COLO829 (cell line): Measurements from ENCODE around the gene VPS16.
"Not testable (repeated sequence)": the region's sequence is repeated elsewhere in the genome, so short reads cannot be mapped to it uniquely, and the experiment has no call there.

ENCODE experiments used
- DNase-seq: peaks from one replicate; pipeline ENCODE4 v3.0.0; 2012; ENCODE audit warnings: low spot score

The VPS16 gene

DNA sequence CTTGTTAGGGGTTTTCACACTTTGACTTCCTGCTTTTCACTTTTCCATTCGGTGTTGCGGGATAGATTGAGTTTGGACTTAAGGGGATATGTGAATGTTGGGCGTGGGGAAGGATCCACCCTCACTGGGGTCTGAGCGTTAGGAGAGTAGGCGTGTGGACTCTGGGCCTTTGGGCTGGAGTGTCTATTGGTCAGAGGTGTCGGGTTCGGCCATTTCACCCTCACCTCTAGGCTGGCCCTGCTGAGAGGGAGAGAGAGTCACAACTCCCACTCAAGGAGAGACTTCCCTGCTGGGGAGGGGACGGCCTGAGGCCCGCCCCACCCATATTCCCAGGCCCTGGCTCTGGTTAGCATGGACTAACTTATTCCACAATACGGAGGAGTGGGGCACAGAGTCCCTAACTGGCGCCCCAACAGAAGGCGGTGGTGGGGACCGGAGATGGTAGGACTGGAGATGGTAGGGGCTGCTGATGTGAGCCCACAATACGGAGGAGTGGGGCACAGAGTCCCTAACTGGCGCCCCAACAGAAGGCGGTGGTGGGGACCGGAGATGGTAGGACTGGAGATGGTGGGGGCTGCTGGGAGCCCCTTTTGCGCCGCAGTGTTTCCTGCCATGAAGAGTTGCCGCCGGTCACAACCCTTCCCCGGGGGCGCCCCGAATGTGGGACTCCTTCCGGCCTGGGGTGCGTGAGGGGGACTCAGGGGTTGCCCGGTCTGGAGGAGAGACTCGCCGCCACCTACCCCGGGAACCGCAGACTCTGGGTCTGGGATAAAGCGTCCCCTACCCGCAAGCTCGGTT, 31.3 kb downstream of the VPS16 start:
- no peak for DNase-seq

DNA sequence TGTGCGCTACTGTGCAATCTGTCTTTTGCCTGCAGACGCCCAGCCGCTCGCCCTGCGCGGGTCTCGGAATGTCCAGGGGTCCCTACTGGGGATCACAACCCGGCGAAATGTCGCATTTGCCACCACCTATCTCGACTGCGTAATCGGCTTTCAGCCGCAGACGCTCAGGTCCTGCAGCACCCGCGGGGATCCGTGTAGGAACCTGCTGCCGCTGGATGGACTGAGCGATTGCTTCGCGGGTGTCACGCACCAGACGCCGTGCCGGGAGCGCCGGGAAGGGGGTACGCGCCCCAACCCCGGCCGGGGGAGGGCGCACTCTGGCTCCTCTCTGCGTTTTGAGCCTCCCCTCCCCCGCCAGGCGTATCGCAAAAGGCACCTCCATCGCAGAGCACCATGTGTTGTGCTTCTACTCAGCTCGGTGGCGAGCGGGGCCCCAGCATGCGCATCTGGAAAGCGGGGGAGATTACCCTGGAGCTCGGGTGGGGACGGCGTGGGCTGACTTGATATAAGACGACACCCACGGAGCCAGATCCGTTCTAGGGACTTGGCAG, 32.0 kb downstream of the VPS16 start:
- no peak for DNase-seq

DNA sequence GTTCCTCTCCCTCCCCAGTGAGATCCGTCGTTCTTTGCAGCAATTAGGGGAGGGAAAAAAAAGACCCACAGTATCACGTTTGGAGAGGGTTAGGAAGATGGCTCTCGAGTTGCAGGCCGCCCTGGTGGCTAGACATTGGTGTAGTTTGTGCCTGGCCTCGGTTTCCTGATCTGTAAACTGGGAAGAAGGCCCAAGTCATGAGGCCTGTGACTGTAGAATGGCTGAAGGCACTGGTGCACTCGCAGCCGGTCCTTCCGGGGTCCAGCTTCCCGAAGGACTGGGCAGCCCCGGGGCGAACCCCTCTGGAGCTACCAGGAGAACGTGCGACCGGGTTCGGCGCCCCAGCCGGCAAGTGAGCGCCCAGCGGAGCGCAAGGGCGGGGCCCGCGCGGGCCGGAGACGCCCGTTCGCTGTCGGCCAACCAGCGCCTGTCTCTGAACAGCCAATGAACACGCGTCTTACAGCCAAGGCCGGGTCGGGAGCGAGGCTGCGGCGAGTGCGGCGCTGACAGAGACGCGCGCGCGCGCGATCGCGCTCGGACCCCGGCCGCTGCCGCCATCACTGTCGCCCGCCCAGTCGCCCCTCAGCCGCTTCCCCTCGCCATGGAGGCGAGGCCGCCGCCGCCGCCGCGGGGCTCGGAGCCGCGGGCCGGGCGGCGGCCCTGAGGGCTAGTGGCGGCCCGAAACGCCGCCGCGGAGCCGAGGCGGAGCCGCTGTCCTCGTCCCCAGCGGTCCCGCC, 32.6 kb downstream of the VPS16 start, which contains the start of gene PTPRA:
PTPRA (plus strand) TSS at position 472 of the 737 bp plus-strand sequence. CDS start 90,797 bp downstream, outside the sequence.
- DNase-seq, result peak; percentile 86

DNA sequence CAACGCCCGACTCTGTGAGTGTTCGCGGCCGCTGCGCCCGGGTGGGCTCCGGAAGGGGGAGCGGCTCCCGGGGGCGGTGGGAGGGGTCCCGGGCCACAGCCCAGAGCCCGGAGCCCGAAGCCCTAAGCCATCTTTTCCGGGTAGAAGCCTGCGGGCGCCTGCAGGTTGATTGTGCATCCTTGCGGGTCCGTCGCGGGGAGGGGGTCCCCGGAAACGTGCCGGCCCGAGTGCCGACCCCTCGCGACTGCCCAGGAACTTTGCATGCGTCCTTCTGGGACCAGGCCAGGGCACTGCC, 33.1 kb downstream of the VPS16 start:
- no peak for DNase-seq

DNA sequence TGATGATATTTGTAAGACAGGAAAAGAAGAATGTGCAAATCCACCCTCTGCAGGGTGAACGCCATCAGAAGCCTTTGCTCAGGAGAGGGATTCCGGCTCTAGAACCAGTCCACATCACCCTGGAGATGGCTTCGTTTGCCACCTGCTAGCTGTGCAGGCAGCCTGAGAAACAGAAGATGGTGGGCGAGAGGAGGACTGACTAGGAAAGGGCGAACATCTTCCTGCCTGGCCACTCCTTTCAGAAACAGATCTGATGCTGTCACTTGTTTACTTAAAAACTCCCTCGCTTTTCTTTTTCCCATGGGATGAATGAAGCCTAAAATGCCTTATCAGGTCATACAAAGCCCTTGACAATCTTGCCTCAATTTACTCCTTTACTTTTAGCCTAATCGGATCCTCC, 33.9 kb downstream of the VPS16 start:
- DNase-seq, result no peak

DNA sequence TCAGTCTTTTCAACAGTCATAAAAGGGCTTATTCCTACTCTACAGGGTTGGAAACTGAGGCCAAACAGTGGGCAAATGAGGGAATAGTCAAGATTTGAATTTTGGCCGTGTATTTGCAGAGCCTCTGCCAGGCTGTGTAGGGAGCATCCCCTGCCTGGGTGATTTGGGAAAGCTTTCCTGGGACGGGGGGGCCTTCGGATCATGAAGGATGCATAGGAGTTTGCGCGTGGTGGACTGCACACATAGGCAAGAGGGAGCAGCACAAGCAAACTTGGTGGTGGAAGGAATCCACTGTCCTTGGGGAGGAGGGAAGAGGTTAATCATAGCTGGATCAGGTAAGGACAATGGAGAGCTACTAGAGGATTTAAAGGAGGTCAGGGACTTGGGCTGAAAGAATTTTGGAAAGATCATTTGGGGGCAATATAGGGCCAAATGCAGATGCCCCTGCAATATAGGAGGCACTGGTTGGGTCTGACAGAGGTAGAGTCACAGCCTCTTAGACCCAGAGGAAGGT, 35.2 kb downstream of the VPS16 start:
- no peak for DNase-seq

DNA sequence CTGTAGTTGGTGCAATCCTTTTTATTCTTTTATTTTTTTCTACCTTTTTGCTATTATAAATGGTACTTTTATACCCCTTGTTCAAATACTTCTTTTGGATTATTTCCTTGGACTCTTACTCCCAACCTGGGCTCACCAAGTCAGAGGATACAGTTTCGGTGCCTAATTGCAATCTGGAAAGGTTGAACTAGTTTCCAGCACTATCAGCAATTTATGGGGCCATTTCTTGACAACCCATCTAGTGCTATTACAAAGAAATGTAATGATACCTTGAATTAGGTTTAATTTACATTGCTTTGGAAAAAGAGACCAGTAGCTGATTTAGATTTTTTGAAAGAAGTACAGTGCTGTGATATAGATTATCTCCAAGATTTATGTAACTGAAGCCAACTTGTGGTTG, 38.0 kb downstream of the VPS16 start:
- no peak for DNase-seq

DNA sequence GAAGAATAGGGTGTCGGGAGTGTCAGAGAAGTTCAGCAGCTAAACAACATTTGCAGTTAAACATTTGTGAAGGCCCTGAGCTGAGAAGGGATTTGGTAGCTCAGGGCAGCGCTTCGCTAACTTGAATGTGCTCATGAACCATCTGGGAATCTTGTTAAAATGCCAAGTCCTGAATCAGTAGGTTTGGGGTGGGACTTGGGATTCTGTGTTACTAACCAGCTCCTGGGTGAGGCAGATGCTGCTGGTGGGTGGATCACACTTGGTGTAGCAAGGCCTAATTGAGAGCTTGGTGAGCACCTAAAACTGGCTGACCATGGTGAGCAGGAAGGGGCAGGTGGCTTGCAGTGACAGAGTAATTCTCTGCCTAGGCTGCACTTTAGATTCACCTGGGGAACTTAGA, 38.6 kb downstream of the VPS16 start:
- DNase-seq, result no peak

DNA sequence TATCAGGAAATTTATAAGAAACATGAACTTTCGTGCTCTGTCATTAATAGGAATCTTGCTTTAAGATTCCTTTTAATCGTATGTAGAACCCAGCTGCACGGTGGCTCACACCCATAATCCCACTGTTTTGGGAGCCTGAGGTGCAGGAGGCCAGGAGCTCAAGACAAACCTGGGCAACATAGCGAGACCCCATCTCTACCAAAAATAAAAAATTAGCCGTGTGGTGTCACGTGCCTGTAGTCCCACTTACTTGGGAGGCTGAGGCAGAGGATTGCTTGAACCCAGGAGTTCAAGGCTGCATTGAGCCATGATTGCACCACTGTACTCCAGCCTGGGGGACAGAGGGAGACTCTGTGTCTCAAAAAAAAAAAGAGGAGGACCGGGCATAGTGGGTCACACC, 40.1 kb downstream of the VPS16 start:
- no peak for DNase-seq

DNA sequence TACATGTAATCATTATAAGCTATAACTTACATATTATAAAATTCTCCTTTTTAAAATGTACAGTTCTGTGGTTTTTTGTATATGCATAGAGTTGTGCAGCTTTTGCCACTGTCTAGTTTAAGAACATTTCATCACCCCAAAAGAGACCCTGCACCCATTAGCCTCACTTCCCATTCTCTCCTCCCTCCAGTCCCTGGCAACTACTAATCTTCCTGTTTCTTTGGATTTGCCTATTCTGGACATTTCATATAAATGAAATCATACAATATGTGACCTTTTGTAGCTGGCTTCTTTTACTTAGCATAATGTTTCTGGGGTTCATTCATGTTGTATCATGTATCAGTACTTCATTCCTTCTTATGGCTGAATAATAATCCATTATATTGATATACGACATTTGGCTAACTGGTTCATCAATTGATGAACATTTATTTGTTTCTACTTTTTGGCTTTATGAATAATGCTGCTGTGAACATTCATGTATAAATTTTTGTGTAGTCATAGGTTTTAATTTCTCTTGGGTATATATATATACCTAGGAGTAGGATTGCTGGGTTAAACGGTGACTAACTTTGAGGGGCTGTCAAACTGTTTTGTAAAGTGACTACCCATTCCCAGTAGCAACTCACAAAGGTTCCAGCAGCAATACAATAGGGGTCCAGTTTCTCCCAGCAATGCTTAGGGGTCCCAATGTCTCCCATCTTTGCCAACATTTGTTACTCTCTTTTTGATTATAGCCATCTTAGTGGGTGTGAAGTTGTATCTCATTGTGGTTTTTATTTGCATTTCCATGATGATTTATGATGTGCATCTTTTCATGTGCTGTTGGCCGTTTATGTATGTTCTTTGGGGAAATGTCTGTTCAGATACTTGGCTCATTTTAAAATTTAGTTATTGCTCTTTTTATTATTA, 43.4 kb downstream of the VPS16 start:
- no peak for DNase-seq

DNA sequence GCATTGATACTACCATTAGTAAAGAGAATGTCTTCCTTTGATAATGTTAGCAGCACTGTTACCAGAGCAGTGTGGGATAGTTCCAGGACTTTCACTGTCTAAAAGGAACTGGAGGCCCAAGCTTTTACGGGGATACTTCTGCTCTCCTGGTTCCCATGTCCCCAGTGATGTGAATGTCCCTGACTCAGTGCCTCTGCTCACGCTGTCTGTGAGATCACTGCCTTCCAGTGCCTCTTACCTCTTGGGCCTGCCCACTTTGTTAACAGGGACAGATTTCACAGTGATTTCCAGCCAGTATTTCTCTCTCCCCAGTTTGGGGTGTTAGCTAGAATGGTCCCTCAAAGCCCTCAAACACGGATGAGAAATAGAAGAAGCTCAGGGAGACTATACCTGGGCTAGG, 47.2 kb downstream of the VPS16 start:
- DNase-seq, result no peak

DNA sequence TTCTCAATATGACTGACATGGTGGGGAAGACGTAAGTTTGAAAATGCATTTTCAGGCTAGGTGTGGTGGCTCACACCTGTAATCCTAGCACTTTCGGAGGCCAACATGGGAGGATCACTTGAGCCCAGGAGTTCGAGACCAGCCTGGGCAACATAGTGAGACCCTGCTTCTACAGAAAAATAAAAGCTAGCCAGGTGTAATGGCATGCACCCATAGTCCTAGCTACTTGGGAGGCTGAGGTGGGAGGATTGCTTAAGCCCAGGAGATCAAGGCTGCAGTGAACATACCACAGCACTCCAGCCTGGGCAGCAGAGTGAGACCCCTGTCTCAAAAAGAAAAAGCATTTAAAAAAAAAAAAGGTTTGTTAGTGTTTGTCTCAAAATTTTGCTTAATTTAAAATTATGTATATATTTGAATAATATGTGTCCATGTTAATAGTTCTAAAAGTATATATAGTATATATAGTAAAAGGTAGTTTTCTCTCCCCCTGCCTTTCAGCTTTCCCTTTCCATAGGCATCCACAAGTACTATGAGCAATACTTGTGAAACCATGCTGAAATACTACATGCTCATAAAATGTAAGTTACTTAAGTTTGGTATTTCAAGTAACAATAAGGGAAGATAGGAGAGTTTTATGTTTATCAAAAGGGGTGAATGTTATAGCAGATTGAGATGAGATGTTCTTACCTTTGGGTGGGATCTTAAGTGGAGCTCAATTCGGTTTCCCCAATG, 47.8 kb downstream of the VPS16 start:
- DNase-seq, result no peak

DNA sequence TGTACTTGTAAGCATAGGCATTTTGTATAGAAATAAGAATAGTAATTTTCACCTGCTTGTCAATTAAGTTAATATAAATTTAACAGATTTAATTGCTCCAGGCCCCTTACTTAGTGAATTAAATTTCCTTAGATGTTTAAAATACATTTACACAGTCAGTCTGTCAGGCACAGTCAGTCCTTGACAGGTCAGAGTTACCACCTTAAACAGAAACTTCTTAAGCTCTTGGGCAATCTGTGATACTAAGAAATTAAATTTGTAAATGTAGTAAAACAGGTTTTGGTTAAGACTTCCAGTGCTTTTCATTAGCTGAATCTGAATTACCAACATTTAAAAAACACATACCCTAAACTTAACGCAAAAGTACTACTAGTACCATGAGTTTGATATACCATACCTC, 48.7 kb downstream of the VPS16 start:
- no peak for DNase-seq

DNA sequence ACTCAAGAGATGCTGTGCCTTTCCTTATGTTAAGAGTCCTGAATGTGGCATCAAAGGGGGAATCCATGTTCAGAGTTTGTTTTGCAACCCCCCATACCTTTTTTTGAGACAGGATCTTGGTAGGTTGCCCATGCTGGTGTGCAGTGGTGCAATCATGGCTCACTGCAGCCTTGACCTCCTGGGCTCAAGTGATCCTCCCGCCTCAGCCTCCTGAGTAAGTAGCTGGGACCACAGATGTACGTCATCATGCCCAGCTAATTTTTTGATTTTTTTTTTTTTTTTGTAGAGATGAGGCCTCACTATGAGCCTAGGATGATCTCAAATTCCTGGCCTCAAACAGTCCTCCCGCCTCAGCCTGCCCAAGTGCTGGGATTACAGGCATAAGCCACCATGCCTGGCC, 49.3 kb downstream of the VPS16 start:
- no peak for DNase-seq

DNA sequence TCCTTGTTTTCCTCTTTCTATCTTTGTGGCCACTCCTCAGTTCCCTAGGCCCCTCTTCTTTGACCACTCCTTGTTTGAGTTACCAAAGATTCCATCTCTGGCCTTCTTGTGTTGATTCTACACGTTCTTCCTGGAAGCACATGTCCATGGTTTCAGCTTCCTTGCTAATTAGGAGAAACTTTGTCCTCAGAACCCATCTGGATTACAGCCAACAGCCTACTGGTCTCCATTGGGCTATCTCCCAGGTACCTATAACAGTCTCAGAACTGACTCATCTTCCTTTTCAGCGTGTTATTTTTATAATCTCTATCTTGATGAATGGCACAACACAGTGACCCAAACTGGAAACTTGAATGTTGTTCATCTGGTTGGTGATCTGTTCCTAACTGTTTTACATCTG, 50.2 kb downstream of the VPS16 start:
- peak; percentile 47 for DNase-seq

DNA sequence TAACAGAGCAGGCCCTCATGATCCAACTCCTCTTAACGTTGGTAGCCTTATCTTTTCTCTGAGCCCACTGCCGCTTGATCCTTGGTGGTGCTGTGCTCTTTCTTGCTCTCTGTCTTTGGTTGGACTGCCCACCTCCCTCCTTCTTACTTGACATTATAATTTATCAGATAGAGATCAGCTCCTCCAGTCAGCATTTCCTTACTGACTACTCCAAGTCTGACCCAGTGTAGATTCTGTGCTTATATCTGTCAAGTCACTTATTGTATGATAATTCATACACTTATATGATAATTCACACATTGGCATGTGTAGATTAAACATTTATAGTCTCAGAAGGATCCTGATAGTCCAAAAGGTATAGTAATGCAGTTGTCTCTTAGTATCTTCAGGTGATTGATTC, 50.8 kb downstream of the VPS16 start:
- DNase-seq, result no peak

DNA sequence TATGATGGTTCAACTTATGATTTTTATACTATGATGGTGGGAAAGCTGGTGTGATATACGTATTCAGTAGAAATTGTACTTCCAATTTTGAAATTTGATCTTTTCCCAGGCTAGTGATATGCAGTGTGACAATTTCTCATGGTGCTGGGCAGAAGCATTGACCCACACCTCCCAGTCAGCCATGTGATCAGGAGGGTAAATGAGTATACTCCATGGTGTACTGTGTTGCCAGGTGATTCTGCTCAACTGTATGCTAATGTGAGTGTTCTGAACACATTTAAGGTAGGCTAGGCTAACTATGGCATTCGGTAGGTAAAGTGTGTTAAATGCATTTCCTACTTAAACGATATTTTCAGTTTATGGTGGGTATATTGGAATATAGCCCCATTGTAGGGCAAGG, 51.8 kb downstream of the VPS16 start:
- DNase-seq, result no peak

DNA sequence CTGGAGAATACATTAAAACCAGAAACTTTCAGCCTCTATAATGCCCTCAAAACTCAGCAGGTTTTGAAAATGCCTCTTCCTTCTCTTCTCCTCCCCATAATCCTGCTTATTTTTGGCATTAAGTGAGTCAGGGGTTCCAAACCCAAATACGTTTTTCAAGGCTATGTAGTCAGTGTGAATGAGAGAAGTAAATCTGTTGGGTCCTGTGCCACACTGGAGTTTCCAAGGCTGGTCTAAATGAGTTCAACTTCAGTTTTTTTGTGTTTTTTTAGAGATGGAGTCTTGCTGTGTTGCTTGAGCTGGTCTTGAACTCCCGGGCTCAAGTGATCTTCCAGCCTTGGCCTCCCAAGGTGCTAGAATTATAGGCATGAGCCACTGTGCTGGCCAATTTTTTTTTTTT, 53.7 kb downstream of the VPS16 start:
- no peak for DNase-seq

DNA sequence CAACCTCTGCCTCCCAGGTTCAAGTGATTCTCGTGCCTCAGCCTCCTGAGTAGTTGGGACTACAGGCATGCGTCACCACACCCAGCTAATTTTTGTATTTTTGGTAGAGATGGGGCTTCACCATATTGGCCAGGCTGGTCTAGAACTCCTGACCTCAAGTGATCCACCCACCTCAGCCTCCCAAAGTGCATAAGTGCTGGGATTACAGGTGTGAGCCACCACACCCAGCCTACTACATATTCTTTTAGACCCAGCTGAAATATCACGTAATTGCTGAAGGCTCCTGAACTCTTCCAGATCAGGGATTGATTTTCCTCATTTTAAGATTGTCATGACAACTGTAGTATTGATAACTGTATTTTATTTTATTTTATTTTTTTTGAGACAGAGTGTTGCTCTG, 54.6 kb downstream of the VPS16 start:
- not testable (repeated sequence) for DNase-seq

DNA sequence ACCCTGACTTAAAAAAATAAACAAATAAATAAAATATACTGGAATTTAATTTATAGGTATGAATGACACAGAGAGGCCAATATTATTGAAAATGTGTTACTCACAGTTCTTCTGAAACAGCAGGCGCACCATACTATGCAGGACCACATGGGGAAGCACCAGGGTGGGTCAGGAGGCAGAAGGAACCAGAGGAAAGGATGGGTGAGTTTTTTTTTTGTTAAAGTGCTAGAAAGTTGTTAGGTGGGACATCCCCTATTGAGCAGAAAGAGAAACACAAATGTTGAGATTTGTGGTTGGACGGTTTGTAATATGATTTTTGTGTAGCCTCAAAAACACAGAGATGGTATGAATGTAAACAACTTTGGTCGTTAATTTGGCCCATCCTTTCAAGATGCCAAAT, 58.7 kb downstream of the VPS16 start:
- DNase-seq, result no peak

DNA sequence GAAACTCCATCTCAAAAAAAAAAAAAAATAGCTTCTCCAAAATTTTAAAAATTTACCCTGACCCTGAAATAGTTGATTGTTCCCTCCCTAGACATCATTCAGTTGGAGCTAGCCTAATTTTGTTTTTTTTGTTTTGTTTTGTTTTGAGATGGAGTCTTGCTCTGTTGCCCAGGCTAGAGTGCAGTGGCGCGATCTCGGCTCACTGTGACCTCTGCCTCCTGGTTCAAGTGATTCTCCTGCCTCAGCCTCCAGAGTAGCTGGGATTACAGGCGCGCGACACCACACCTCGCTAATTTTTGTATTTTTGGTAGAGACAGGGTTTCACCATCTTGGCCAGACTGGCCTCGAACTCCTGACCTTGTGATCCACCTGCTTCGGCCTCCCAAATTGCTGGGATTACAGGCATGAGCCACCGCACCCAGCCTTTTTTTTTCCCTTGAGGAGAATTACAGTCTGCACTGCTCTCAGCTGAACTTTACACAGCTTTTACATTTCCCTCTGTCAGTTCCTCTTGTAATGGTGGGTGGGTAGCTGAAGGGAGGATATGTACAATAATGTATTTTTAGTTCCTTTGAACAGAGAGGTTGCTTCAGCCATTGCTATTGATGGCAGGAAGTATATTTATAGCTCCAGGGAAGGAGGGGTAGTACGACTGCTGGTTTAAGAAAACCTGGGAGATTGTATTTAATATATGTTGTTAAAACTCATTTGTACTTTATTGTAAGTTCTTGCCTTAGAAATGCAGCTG, 60.5 kb downstream of the VPS16 start:
- DNase-seq, result peak; percentile 22
